MM.1S (cell line): ENCODE data around the gene CELA2B.

ENCODE experiments used
- DNase-seq: peaks from one replicate; pipeline ENCODE4 v3.0.0-alpha.2; 2015
- H2AFZ ChIP-seq: fragments of 300-600 bp; sonication (generic); 2 replicates; pipeline ENCODE4 v1.6.0; 2016; ENCODE audit warnings: antibody characterized with exemption, low read length
- H3F3A ChIP-seq: fragments of 300-600 bp; sonication (generic); 2 replicates; pipeline ENCODE4 v1.6.1; 2016; ENCODE audit warnings: mild to moderate bottlenecking, antibody characterized with exemption, low read length, moderate library complexity, mixed read lengths; ENCODE audit not compliant: insufficient read depth
- H3K27ac ChIP-seq: fragments of 300-600 bp; sonication (generic); 2 replicates; pipeline ENCODE4 v1.5.1; 2016; ENCODE audit warnings: mild to moderate bottlenecking, low read length
- H3K27me3 ChIP-seq: fragments of 300-600 bp; sonication (generic); replicated peaks from 2 replicates; pipeline ENCODE4 v1.6.0; 2016; ENCODE audit warnings: low read length; ENCODE audit not compliant: insufficient read depth
- H3K36me3 ChIP-seq: fragments of 300-600 bp; sonication (generic); replicated peaks from 2 replicates; pipeline ENCODE4 v1.6.1; 2016; ENCODE audit warnings: mild to moderate bottlenecking, low read length, mixed read lengths; ENCODE audit not compliant: insufficient read depth
- H3K4me1 ChIP-seq: fragments of 300-600 bp; sonication (generic); 2 replicates; pipeline ENCODE4 v1.6.1; 2016; ENCODE audit warnings: low read length, mixed read lengths
- H3K4me2 ChIP-seq: fragments of 300-600 bp; sonication (generic); 2 replicates; pipeline ENCODE4 v1.6.0; 2016; ENCODE audit warnings: low read depth, low read length
- H3K4me3 ChIP-seq: fragments of 300-600 bp; sonication (generic); 2 replicates; pipeline ENCODE4 v1.5.1; 2016; ENCODE audit warnings: low read length, mixed read lengths
- H3K79me2 ChIP-seq: fragments of 300-600 bp; sonication (generic); 2 replicates; pipeline ENCODE4 v1.6.1; 2016; ENCODE audit warnings: mixed run types, low read length, mixed read lengths
- H3K9ac ChIP-seq: fragments of 300-600 bp; sonication (generic); 2 replicates; pipeline ENCODE4 v1.6.1; 2016; ENCODE audit warnings: low read length, mixed read lengths
- H3K9me2 ChIP-seq: fragments of 300-600 bp; sonication (generic); replicated peaks from 2 replicates; pipeline ENCODE4 v1.6.1; 2016; ENCODE audit warnings: mild to moderate bottlenecking, low read length, mixed read lengths; ENCODE audit not compliant: insufficient read depth
- H3K9me3 ChIP-seq: fragments of 300-600 bp; sonication (generic); replicated peaks from 2 replicates; pipeline ENCODE4 v1.6.1; 2016; ENCODE audit warnings: mild to moderate bottlenecking, low read length, mixed read lengths; ENCODE audit not compliant: insufficient read depth
- H4K20me1 ChIP-seq: fragments of 300-600 bp; sonication (generic); 2 replicates; pipeline ENCODE4 v1.6.1; 2016; ENCODE audit warnings: mild to moderate bottlenecking, low read length, moderate library complexity, mixed read lengths; ENCODE audit not compliant: insufficient read depth
- EZH2 ChIP-seq: fragments of 300-600 bp; sonication (generic); optimal IDR thresholded peaks from 2 replicates; pipeline ENCODE3; 2017; ENCODE audit warnings: low read depth, mild to moderate bottlenecking, antibody characterized with exemption, low read length, mixed read lengths
- EZH2phosphoT487 ChIP-seq: fragments of 300-600 bp; sonication (generic); IDR thresholded peaks from 2 replicates; pipeline ENCODE4 v1.6.1; 2018; ENCODE audit warnings: antibody characterized with exemption, low read length
- TF ChIP-seq, protein P1 (sequence below): fragments of 300-600 bp; sonication (generic); IDR thresholded peaks from 2 replicates; pipeline ENCODE4 v1.5.1; 2016; ENCODE audit warnings: antibody characterized with exemption, low read length, mixed read lengths

CELA2B gene

GRCh38 chr1:15531003-15531402 lies 55.1 kb downstream of the CELA2B start:
- H3K36me3 ChIP-seq: no peaks in the 10 kb centered on the region
- H3K9ac ChIP-seq: no peak overlapping the region
- no peaks in the 10 kb centered on the region for H3K9me3 ChIP-seq
- DNase-seq: no peak
- H2AFZ ChIP-seq: no peak overlapping the region
- no peaks in the 10 kb centered on the region for H3K27me3 ChIP-seq
- H3K9me2 ChIP-seq: no peaks in the 10 kb centered on the region
- H3K4me1 ChIP-seq: peaks cover 5% of the 10 kb centered on the region; the same call in 1 of the 2 replicates
- no peaks in the 10 kb centered on the region for H4K20me1 ChIP-seq
- H3K4me3 ChIP-seq: no peak overlapping the region
- H3K27ac ChIP-seq: no peak overlapping the region
- peaks cover 16% of the 10 kb centered on the region for H3K79me2 ChIP-seq
- H3K4me2 ChIP-seq: no peak overlapping the region
- TF ChIP-seq, protein P1, sequence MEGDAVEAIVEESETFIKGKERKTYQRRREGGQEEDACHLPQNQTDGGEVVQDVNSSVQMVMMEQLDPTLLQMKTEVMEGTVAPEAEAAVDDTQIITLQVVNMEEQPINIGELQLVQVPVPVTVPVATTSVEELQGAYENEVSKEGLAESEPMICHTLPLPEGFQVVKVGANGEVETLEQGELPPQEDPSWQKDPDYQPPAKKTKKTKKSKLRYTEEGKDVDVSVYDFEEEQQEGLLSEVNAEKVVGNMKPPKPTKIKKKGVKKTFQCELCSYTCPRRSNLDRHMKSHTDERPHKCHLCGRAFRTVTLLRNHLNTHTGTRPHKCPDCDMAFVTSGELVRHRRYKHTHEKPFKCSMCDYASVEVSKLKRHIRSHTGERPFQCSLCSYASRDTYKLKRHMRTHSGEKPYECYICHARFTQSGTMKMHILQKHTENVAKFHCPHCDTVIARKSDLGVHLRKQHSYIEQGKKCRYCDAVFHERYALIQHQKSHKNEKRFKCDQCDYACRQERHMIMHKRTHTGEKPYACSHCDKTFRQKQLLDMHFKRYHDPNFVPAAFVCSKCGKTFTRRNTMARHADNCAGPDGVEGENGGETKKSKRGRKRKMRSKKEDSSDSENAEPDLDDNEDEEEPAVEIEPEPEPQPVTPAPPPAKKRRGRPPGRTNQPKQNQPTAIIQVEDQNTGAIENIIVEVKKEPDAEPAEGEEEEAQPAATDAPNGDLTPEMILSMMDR: no peak
- no peak for TF ChIP-seq EZH2phosphoT487
- no peak for TF ChIP-seq EZH2
- H3F3A ChIP-seq: peaks cover 3% of the 10 kb centered on the region

GRCh38 chr1:15531682-15532081 lies 55.8 kb downstream of the CELA2B start:
- Histone ChIP-seq H3K4me2 (no peak overlapping the region), H3F3A (no peaks in the 10 kb centered on the region; the same call in 1 of the 2 replicates)

GRCh38 chr1:15538771-15539170 lies 62.9 kb downstream of the CELA2B start:
- Histone ChIP-seq H3K79me2 (no peaks in the 10 kb centered on the region), H3K27ac (no peak overlapping the region), H4K20me1 (no peaks in the 10 kb centered on the region), H3K27me3 (no peaks in the 10 kb centered on the region), H2AFZ (no peak overlapping the region), H3K36me3 (no peaks in the 10 kb centered on the region), H3K4me2 (no peak overlapping the region), H3K9me3 (no peaks in the 10 kb centered on the region), H3K4me3 (no peak overlapping the region), H3K4me1 (no peaks in the 10 kb centered on the region), H3K9me2 (no peaks in the 10 kb centered on the region), H3K9ac (no peak overlapping the region), H3F3A (no peaks in the 10 kb centered on the region)
- no peak for TF ChIP-seq EZH2phosphoT487
- TF ChIP-seq, protein P1: no peak
- TF ChIP-seq EZH2: no peak
- DNase-seq: no peak

More at GRCh38 chr1:15531682-15532081, 55.8 kb downstream of the CELA2B start:
- Histone ChIP-seq H3K9me2 (no peaks in the 10 kb centered on the region), H3K9me3 (no peaks in the 10 kb centered on the region), H3K36me3 (no peaks in the 10 kb centered on the region), H3K9ac (no peak overlapping the region), H4K20me1 (no peaks in the 10 kb centered on the region), H3K4me3 (no peak overlapping the region), H3K79me2 (peaks cover 16% of the 10 kb centered on the region), H3K27ac (no peak overlapping the region), H3K4me1 (peaks cover 5% of the 10 kb centered on the region; the same call in 1 of the 2 replicates), H3K27me3 (no peaks in the 10 kb centered on the region), H2AFZ (no peak overlapping the region)
- TF ChIP-seq EZH2 (no peak), EZH2phosphoT487 (no peak)
- TF ChIP-seq, protein P1: no peak
- DNase-seq: no peak
